Sigmoid colon (tissue), 7 donors: ENCODE measurements around the gene USP28. TPM values are rescaled to one million over a fixed set of nuclear protein-coding genes. Genes with fewer than 3 reads are reported as not detected.

ENCODE experiments used
- DNase-seq: peaks from one replicate; pipeline ENCODE4 v3.0.0-alpha.2; 2019
- H3K27ac ChIP-seq, 4 donors: fragments of 200-600 bp; sonication (generic); one replicate each; pipeline ENCODE4 v1.5.1; 2016 to 2019; ENCODE audit warnings: mild to moderate bottlenecking in 1 of 4
- H3K27me3 ChIP-seq, 3 donors: fragments of 200-600 bp; sonication (generic); one replicate each; pipeline ENCODE4 v1.5.1; 2019; ENCODE audit warnings: mild to moderate bottlenecking in 1 of 3
- H3K36me3 ChIP-seq, 4 donors: fragments of 200-600 bp; sonication (generic); one replicate each; pipeline ENCODE4 v1.5.1; 2016 to 2019
- H3K4me1 ChIP-seq, 4 donors: fragments of 200-600 bp; sonication (generic); one replicate each; pipeline ENCODE4 v1.5.1; 2017 to 2019
- H3K4me3 ChIP-seq, 4 donors: fragments of 200-600 bp; sonication (generic); one replicate each; pipeline ENCODE4 v1.5.1; 2017 to 2019; ENCODE audit warnings: mild to moderate bottlenecking in 2 of 4, moderate library complexity in 1 of 4
- H3K9me3 ChIP-seq, 4 donors: fragments of 200-600 bp in 3 of 4; sonication (generic) in 3 of 4; one replicate each; pipeline versions ENCODE4 v1.5.1 to v1.6.1; 2013 to 2019
- CTCF ChIP-seq, 4 experiments: fragments of 450-650 bp in 3 of 4; fragments of 200-600 bp in 1 of 4; IDR thresholded peaks; one replicate each; pipeline ENCODE4 v1.5.1; 2016 to 2019; ENCODE audit warnings: antibody characterized with exemption in 4 of 4, mild to moderate bottlenecking in 3 of 4, moderate library complexity in 2 of 4
- EP300 ChIP-seq, 4 donors: sonication (generic); formaldehyde crosslinking; IDR thresholded peaks; one replicate each; pipeline ENCODE4 v1.6.1; 2017; ENCODE audit warnings: antibody characterized with exemption in 4 of 4
- POLR2A ChIP-seq, 2 donors: fragments of 450-650 bp; IDR thresholded peaks; one replicate each; pipeline ENCODE4 v1.6.1; 2016; ENCODE audit warnings: antibody characterized with exemption in 2 of 2, mild to moderate bottlenecking in 2 of 2, moderate library complexity in 2 of 2
- POLR2AphosphoS5 ChIP-seq, 4 donors: sonication (generic); formaldehyde crosslinking; IDR thresholded peaks; one replicate each; pipeline ENCODE4 v1.6.1; 2017; ENCODE audit warnings: antibody characterized with exemption in 4 of 4
- WGBS, 2 donors: extraction: QIAGEN DNeasy Blood & Tissue Kit; methylation state at CpG; one replicate each; pipeline ENCODE4 v1.1.7; 2013; 5-methylcytosine and 5-hydroxymethylcytosine counted together
- intact Hi-C: fragments of 100-400 bp; cut with DNase I; formaldehyde crosslinking; loops from one replicate; pipeline ENCODE4 v1.15.1; 2023
- polyA plus RNA-seq, 3 donors: library from polyadenylated mRNA; stranded (reverse); fragments of 200-250 nt; gene quantifications; one replicate each; pipeline ENCODE4 v1.2.3, GENCODE V29; 2013
- total RNA-seq, 4 donors: library from RNA; depleted of rRNA; stranded (reverse); fragments of >200 nt; gene quantifications; one replicate each; pipeline ENCODE4 v1.1.0, GENCODE V29; 2016
- donor health status: healthy with polysubstance abuse.
- donor health status: Bipolar disorder and iron deficiency.
- donor health status: healthy.

USP28 gene
- total and polyA plus RNA-seq, 7 donors, result 5.4 to 37.5 (median 25.0) TPM

- Histone ChIP-seq H3K4me3 (peak overlapping the region; percentile 57 to 74 (median 68)), H3K36me3 (no peaks in the 10 kb centered on the region), H3K4me1 (peaks cover 0 to 44% (median 32%) of the 10 kb centered on the region in 4 donors), H3K27me3 (no peaks in the 10 kb centered on the region), H3K9me3 (no peaks in the 10 kb centered on the region), H3K27ac (peak overlapping the region; percentile 89 to 93 (median 93))
- intact Hi-C loops, result loop anchor here (10.0 kb wide), 1 partner anchor 530 kb away; the partner anchor contains the start of genes C11orf71 and RBM7
- DNase-seq, result no peak
- TF ChIP-seq POLR2A (IDR thresholded peaks at IDR 0.05) (no peak), POLR2AphosphoS5 (IDR thresholded peaks at IDR 0.05) (no peak), CTCF (IDR thresholded peaks at IDR 0.05) (no peak), EP300 (IDR thresholded peaks at IDR 0.05) (no peak)
- 4 to 5% methylated on average over 19 of the region's 19 CpGs for WGBS, 2 donors
Observed at GRCh38 chr11:113874581-113875233, 665 bp downstream of the USP28 start.

- Histone ChIP-seq H3K27ac (peak overlapping the region; percentile 52 to 93 (median 93)), H3K27me3 (no peaks in the 10 kb centered on the region), H3K4me1 (peaks cover 0 to 44% (median 32%) of the 10 kb centered on the region in 4 donors), H3K4me3 (peak overlapping the region in 3 of 4 donors; percentile 63 to 74 (median 73)), H3K9me3 (no peaks in the 10 kb centered on the region), H3K36me3 (no peaks in the 10 kb centered on the region)
- DNase-seq, result no peak
- no peak for TF ChIP-seq POLR2AphosphoS5 (IDR thresholded peaks at IDR 0.05)
- no peak for TF ChIP-seq EP300 (IDR thresholded peaks at IDR 0.05)
- TF ChIP-seq CTCF (IDR thresholded peaks at IDR 0.05), result no peak
- no peak for TF ChIP-seq POLR2A (IDR thresholded peaks at IDR 0.05)
- 93 to 95% methylated on average over 19 of the region's 19 CpGs for WGBS, 2 donors
- intact Hi-C loops, result loop anchor here (10.0 kb wide), 1 partner anchor 531 kb away; the partner anchor contains the start of genes C11orf71 and RBM7
Observed at GRCh38 chr11:113874096-113874495, 1.3 kb downstream of the USP28 start.

DNA sequence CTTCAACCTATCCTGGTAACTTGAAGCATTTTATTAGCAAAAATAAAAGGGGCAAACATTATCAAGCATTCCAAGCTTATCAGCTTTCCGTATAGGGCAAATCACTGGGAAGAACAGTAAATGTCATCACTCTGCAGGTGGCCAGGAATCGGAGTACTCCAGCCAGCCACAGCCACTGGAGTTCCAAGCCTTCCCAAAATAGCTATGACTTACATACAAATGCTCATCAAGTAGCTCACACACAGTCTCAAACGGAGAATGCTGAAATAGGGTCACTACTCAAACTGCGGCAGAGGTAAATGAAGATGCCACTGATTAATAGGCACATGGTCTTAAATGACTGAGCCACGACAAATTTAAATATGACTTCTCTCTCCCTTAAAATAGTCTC is 2.1 kb downstream of the USP28 start:
- peak overlapping the region; percentile 52 to 93 (median 93) for H3K27ac ChIP-seq
- H3K27me3 ChIP-seq, result no peaks in the 10 kb centered on the region
- TF ChIP-seq POLR2AphosphoS5 (IDR thresholded peaks at IDR 0.05) (peak in 1 of 4 donors; percentile 8), EP300 (IDR thresholded peaks at IDR 0.05) (no peak)
- no peaks in the 10 kb centered on the region for H3K9me3 ChIP-seq
- peaks cover 0 to 44% (median 32%) of the 10 kb centered on the region in 4 donors for H3K4me1 ChIP-seq
- peak overlapping the region in 3 of 4 donors; percentile 9 to 74 (median 20) for H3K4me3 ChIP-seq
- DNase-seq, result no peak
- intact Hi-C loops, result loop anchor here (10.0 kb wide), 1 partner anchor 532 kb away; the partner anchor contains the start of genes C11orf71 and RBM7
- H3K36me3 ChIP-seq, result no peaks in the 10 kb centered on the region
- WGBS, 2 donors, result 52 to 65% methylated on average over 5 of the region's 5 CpGs

- no peaks in the 10 kb centered on the region for H3K27me3 ChIP-seq
- TF ChIP-seq CTCF (IDR thresholded peaks at IDR 0.05) (no peak), EP300 (IDR thresholded peaks at IDR 0.05) (no peak), POLR2A (IDR thresholded peaks at IDR 0.05) (no peak), POLR2AphosphoS5 (IDR thresholded peaks at IDR 0.05) (no peak)
Observed at GRCh38 chr11:113871336-113871735, 4.0 kb downstream of the USP28 start.

GRCh38 chr11:113867843-113868503 is 7.4 kb downstream of the USP28 start:
- peaks cover 0 to 8% (median 2%) of the 10 kb centered on the region in 4 donors for H3K36me3 ChIP-seq
- peaks cover 0 to 24% (median 14%) of the 10 kb centered on the region in 4 donors for H3K4me1 ChIP-seq
- H3K27ac ChIP-seq, result no peak overlapping the region
- WGBS, 2 donors, result 89 to 93% methylated on average over 3 of the region's 3 CpGs
- H3K4me3 ChIP-seq, result no peak overlapping the region
- intact Hi-C loops, result no loop called here
- DNase-seq, result no peak
- TF ChIP-seq POLR2A (IDR thresholded peaks at IDR 0.05), result no peak
- no peak for TF ChIP-seq EP300 (IDR thresholded peaks at IDR 0.05)
- no peak for TF ChIP-seq CTCF (IDR thresholded peaks at IDR 0.05)
- no peak for TF ChIP-seq POLR2AphosphoS5 (IDR thresholded peaks at IDR 0.05)
- no peaks in the 10 kb centered on the region for H3K9me3 ChIP-seq
- no peaks in the 10 kb centered on the region for H3K27me3 ChIP-seq

More at GRCh38 chr11:113871336-113871735, 4.0 kb downstream of the USP28 start:
- no peaks in the 10 kb centered on the region for H3K9me3 ChIP-seq
- WGBS, 2 donors, result 89 to 93% methylated on average over 3 of the region's 3 CpGs
- H3K36me3 ChIP-seq, result peaks cover 0 to 8% (median 2%) of the 10 kb centered on the region in 4 donors
- no peak overlapping the region for H3K4me3 ChIP-seq
- intact Hi-C loops, result loop anchor here (10.0 kb wide), 1 partner anchor 533 kb away; the partner anchor contains the start of genes C11orf71 and RBM7
- no peak for DNase-seq
- peak overlapping the region in 2 of 4 donors; percentile 43 to 93 for H3K27ac ChIP-seq
- H3K4me1 ChIP-seq, result peaks cover 0 to 43% (median 32%) of the 10 kb centered on the region in 4 donors
